ENCODE measurements around the gene NOTCH2. TPM values are rescaled to one million over a fixed set of nuclear protein-coding genes. Genes with fewer than 3 reads are reported as not detected.
A peak's percentile ranks its signal among the peaks of the same experiment; 100 is the strongest.
"Not testable (repeated sequence)": the region's sequence is repeated elsewhere in the genome, so short reads cannot be mapped to it uniquely, and the experiment has no call there.

Gene NOTCH2
- total RNA-seq, 1 donor from 2014 or later, result 259 TPM

GRCh38 chr1:120100590-120100989 is 31.1 kb upstream of the NOTCH2 start:
- Mint-ChIP-seq H3K27ac (peak overlapping the region; percentile 82), H3K4me3 (peak overlapping the region; percentile 79), H3K4me1 (peaks cover 39% of the 10 kb centered on the region)
- intact Hi-C loops (cut with micrococcal nuclease); H3K27me3 Mint-ChIP-seq; H3K9me3 Mint-ChIP-seq; H3K36me3 Mint-ChIP-seq (ENCODE audit: low read depth); POLR2A ChIA-PET; CTCF ChIA-PET; DNase-seq: not testable (repeated sequence)
- ATAC-seq (ENCODE audit: low read depth), result peak; percentile 59

- Mint-ChIP-seq H3K4me3 (peak overlapping the region; percentile 64), H3K27ac (peak overlapping the region; percentile 72), H3K4me1 (peaks cover 34% of the 10 kb centered on the region)
- DNase-seq; H3K27me3 Mint-ChIP-seq; H3K9me3 Mint-ChIP-seq; CTCF ChIA-PET; POLR2A ChIA-PET; intact Hi-C loops (cut with micrococcal nuclease); H3K36me3 Mint-ChIP-seq (ENCODE audit: low read depth): not testable (repeated sequence)
- peak; percentile 79 for ATAC-seq (ENCODE audit: low read depth)
Measured at GRCh38 chr1:120098986-120099759, 29.7 kb upstream of the NOTCH2 start.

- CTCF ChIA-PET; H3K27ac Mint-ChIP-seq; H3K9me3 Mint-ChIP-seq; H3K27me3 Mint-ChIP-seq; H3K36me3 Mint-ChIP-seq (ENCODE audit: low read depth); DNase-seq; intact Hi-C loops (cut with micrococcal nuclease); ATAC-seq (ENCODE audit: low read depth); POLR2A ChIA-PET; H3K4me3 Mint-ChIP-seq: not testable (repeated sequence)
- peaks cover 33% of the 10 kb centered on the region for H3K4me1 Mint-ChIP-seq
Measured at GRCh38 chr1:120096981-120097545, 27.6 kb upstream of the NOTCH2 start.

- Mint-ChIP-seq H3K36me3 (ENCODE audit: low read depth) (peaks cover 11% of the 10 kb centered on the region), H3K4me1 (peaks cover 37% of the 10 kb centered on the region)
- H3K27me3 Mint-ChIP-seq; H3K27ac Mint-ChIP-seq; CTCF ChIA-PET; POLR2A ChIA-PET; DNase-seq; intact Hi-C loops (cut with micrococcal nuclease); H3K4me3 Mint-ChIP-seq; H3K9me3 Mint-ChIP-seq: not testable (repeated sequence)
- peak; percentile 98 for ATAC-seq (ENCODE audit: low read depth)
Measured at GRCh38 chr1:120093548-120094181, 24.2 kb upstream of the NOTCH2 start.

GRCh38 chr1:120092232-120093218 is 23.1 kb upstream of the NOTCH2 start:
- H3K4me3 Mint-ChIP-seq; POLR2A ChIA-PET; intact Hi-C loops (cut with micrococcal nuclease); H3K9me3 Mint-ChIP-seq; CTCF ChIA-PET; DNase-seq; H3K27me3 Mint-ChIP-seq: not testable (repeated sequence)
- peak; percentile 23 for ATAC-seq (ENCODE audit: low read depth)
- Mint-ChIP-seq H3K4me1 (peaks cover 37% of the 10 kb centered on the region), H3K27ac (peak overlapping the region; percentile 85), H3K36me3 (ENCODE audit: low read depth) (peaks cover 11% of the 10 kb centered on the region)

- H3K4me3 Mint-ChIP-seq; CTCF ChIA-PET; POLR2A ChIA-PET; DNase-seq; H3K36me3 Mint-ChIP-seq (ENCODE audit: low read depth); H3K27me3 Mint-ChIP-seq; H3K27ac Mint-ChIP-seq; intact Hi-C loops (cut with micrococcal nuclease); H3K9me3 Mint-ChIP-seq; ATAC-seq (ENCODE audit: low read depth): not testable (repeated sequence)
- peaks cover 35% of the 10 kb centered on the region for H3K4me1 Mint-ChIP-seq
Measured at GRCh38 chr1:120090830-120091229, 21.4 kb upstream of the NOTCH2 start.

GRCh38 chr1:120087959-120088358 is 18.5 kb upstream of the NOTCH2 start:
- CTCF ChIA-PET; H3K4me3 Mint-ChIP-seq; H3K27me3 Mint-ChIP-seq; POLR2A ChIA-PET; DNase-seq; intact Hi-C loops (cut with micrococcal nuclease); H3K9me3 Mint-ChIP-seq; H3K36me3 Mint-ChIP-seq (ENCODE audit: low read depth): not testable (repeated sequence)
- peak overlapping the region; percentile 66 for H3K27ac Mint-ChIP-seq
- peak; percentile 91 for ATAC-seq (ENCODE audit: low read depth)
- peaks cover 31% of the 10 kb centered on the region for H3K4me1 Mint-ChIP-seq

GRCh38 chr1:120069920-120070214 is 405 bp upstream of the NOTCH2 start:
- DNase-seq; intact Hi-C loops (cut with micrococcal nuclease); H3K27ac Mint-ChIP-seq; H3K36me3 Mint-ChIP-seq (ENCODE audit: low read depth); CTCF ChIA-PET; ATAC-seq (ENCODE audit: low read depth); H3K4me3 Mint-ChIP-seq; POLR2A ChIA-PET; H3K9me3 Mint-ChIP-seq; H3K27me3 Mint-ChIP-seq: not testable (repeated sequence)
- peaks cover 11% of the 10 kb centered on the region for H3K4me1 Mint-ChIP-seq

- CTCF ChIA-PET; POLR2A ChIA-PET; intact Hi-C loops (cut with micrococcal nuclease): not testable (repeated sequence)
Measured at GRCh38 chr1:120068683-120069066, 787 bp downstream of the NOTCH2 start.

GRCh38 chr1:120048208-120048607 is 21.3 kb downstream of the NOTCH2 start:
- intact Hi-C loops (cut with micrococcal nuclease); POLR2A ChIA-PET; H3K9me3 Mint-ChIP-seq; CTCF ChIA-PET; H3K27me3 Mint-ChIP-seq; H3K4me3 Mint-ChIP-seq; H3K4me1 Mint-ChIP-seq; H3K27ac Mint-ChIP-seq; H3K36me3 Mint-ChIP-seq (ENCODE audit: low read depth); ATAC-seq (ENCODE audit: low read depth); DNase-seq: not testable (repeated sequence)

More at GRCh38 chr1:120068683-120069066, 787 bp downstream of the NOTCH2 start:
- H3K27me3 Mint-ChIP-seq; ATAC-seq (ENCODE audit: low read depth); H3K9me3 Mint-ChIP-seq; DNase-seq; H3K36me3 Mint-ChIP-seq (ENCODE audit: low read depth); H3K27ac Mint-ChIP-seq: not testable (repeated sequence)
- Mint-ChIP-seq H3K4me1 (peaks cover 14% of the 10 kb centered on the region), H3K4me3 (peak overlapping the region; percentile 74)

- H3K27ac Mint-ChIP-seq; H3K4me1 Mint-ChIP-seq; intact Hi-C loops (cut with micrococcal nuclease); H3K4me3 Mint-ChIP-seq; DNase-seq; H3K36me3 Mint-ChIP-seq (ENCODE audit: low read depth); ATAC-seq (ENCODE audit: low read depth); H3K9me3 Mint-ChIP-seq; H3K27me3 Mint-ChIP-seq; POLR2A ChIA-PET; CTCF ChIA-PET: not testable (repeated sequence)
Measured at GRCh38 chr1:120041771-120042170, 27.7 kb downstream of the NOTCH2 start.

Data from activated B cell treated with CpG ODN at 0.5 μM for 24 hours (primary cell).